ENCODE measurements around the gene CACNA1D.

GRCh38 chr3:53768478-53769459, 274.4 kb downstream of the CACNA1D start:
- TF ChIP-seq EZH2 (IDR thresholded peaks at IDR 0.05; ENCODE audit: borderline replicate concordance, low read depth, low read length, severe bottlenecking) (no peak), POLR2A (IDR thresholded peaks at IDR 0.05; ENCODE audit: low read depth, low read length) (no peak), CTCF (IDR thresholded peaks at IDR 0.05; ENCODE audit: extremely low read depth in 1 of 2, insufficient read depth in 1 of 2, low read depth in 1 of 2, low read length in 2 of 2) (no peak), POLR2AphosphoS5 (IDR thresholded peaks at IDR 0.05; ENCODE audit: insufficient read depth, low read depth, low read length) (no peak), JUN (IDR thresholded peaks at IDR 0.05; ENCODE audit: borderline replicate concordance, insufficient read depth, insufficient read length, low read depth) (no peak)
